ENCODE measurements around the gene DUSP1. TPM values are rescaled to one million over a fixed set of nuclear protein-coding genes. Genes with fewer than 3 reads are reported as not detected.

Gene DUSP1
- total RNA-seq, 1 donor from 2014 or later = 9.7 TPM

DNA sequence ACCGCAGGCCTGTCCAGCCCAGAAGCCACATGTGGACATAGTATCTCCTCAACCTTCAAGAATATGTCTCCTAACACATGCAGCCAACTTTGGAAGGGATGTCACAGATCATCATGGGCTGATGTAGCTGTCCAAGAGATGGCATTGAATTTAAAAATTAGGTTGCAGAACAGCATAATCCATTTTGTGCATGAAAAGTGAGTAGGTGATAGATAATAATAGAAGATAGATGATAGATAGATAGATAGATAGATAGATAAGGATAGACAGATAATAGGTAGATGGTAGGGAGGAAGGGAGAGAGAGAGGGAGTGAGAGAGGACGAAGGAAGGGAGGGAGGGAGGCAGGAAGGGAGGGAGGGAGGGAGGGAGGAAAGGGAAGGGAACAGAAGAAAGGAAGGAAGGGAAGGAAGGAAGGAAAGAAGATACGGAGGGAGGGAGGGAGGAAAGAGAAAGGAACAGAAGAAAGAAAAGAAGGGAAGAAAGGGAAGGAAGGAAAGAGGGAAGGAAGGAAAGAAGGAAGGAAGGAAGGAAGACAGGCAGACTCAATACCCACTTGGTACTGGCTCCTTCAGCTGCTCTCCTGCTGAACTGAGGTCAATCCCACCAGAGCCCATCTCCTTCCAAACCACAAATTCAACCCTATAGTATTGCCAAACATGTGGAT, 34.2 kb upstream of the DUSP1 start:
- peaks cover 14% of the 10 kb centered on the region for H3K4me1 Mint-ChIP-seq (ENCODE audit: low read depth)
- H3K27me3 Mint-ChIP-seq (ENCODE audit: low read depth) = no peaks in the 10 kb centered on the region
- H3K9me3 Mint-ChIP-seq = peaks cover 5% of the 10 kb centered on the region
- no peak for DNase-seq (ENCODE audit: low spot score)
- H3K27ac Mint-ChIP-seq = no peak overlapping the region
- H3K36me3 Mint-ChIP-seq (ENCODE audit: low read depth) = no peaks in the 10 kb centered on the region
- intact Hi-C loops (cut with micrococcal nuclease) = no loop called here
- H3K4me3 Mint-ChIP-seq (ENCODE audit: low read depth) = no peak overlapping the region

DNA sequence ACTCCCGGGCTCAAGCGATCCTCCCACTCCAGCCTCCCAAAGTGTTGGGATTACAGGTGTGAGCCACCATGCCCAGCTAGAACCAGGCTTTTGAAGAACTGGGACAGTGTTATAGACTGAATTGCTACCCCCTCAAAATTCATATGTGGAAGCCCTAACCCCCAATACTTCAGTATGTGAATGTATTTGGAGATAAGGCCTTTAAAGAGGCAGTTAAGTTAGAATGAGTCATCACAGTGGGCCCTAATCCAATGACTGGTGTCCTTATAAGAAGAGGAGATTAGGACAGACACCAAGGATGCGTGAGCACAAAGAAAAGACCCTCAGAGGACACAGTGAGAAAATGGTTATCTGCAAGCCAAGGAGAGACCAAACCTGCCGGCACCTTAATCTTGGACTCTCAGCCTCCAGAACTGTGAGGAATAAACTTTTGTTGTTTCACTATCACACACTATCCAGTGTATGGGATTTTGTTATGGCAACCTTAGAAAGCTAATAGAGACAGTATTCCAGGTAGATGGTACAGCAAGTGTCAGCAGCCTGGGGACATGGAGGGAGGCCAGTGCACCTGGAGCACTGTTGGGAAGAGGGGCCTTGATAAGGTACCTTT, 31.7 kb upstream of the DUSP1 start:
- Mint-ChIP-seq H3K4me3 (ENCODE audit: low read depth) (no peak overlapping the region), H3K27ac (no peak overlapping the region), H3K9me3 (no peaks in the 10 kb centered on the region), H3K4me1 (ENCODE audit: low read depth) (peaks cover 18% of the 10 kb centered on the region), H3K27me3 (ENCODE audit: low read depth) (no peaks in the 10 kb centered on the region), H3K36me3 (ENCODE audit: low read depth) (no peaks in the 10 kb centered on the region)
- intact Hi-C loops (cut with micrococcal nuclease) = no loop called here
- DNase-seq (ENCODE audit: low spot score) = no peak

DNA sequence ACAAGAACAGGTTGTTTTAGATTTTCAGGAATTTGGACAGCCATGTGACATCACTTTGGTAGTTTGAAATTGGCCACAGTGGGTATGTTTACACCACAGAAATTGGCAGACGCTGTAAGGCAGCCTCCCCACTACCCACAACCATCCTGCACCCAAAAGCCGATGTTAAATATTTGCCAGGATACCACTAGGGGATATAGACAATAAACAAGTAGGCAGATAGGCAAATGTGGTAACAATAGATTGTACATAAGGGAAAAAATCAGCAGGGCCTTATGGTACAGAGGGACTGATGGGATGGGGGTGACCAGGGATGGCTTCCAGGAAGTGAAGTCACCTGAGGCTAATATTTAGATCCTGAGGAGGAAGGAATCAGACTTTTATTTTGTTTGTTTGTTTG, 31.1 kb upstream of the DUSP1 start:
- peaks cover 14% of the 10 kb centered on the region for H3K4me1 Mint-ChIP-seq (ENCODE audit: low read depth)
- H3K4me3 Mint-ChIP-seq (ENCODE audit: low read depth) = no peak overlapping the region
- intact Hi-C loops (cut with micrococcal nuclease) = no loop called here
- no peak for DNase-seq (ENCODE audit: low spot score)
- no peaks in the 10 kb centered on the region for H3K36me3 Mint-ChIP-seq (ENCODE audit: low read depth)
- H3K27me3 Mint-ChIP-seq (ENCODE audit: low read depth) = no peaks in the 10 kb centered on the region
- H3K9me3 Mint-ChIP-seq = no peaks in the 10 kb centered on the region
- no peak overlapping the region for H3K27ac Mint-ChIP-seq

DNA sequence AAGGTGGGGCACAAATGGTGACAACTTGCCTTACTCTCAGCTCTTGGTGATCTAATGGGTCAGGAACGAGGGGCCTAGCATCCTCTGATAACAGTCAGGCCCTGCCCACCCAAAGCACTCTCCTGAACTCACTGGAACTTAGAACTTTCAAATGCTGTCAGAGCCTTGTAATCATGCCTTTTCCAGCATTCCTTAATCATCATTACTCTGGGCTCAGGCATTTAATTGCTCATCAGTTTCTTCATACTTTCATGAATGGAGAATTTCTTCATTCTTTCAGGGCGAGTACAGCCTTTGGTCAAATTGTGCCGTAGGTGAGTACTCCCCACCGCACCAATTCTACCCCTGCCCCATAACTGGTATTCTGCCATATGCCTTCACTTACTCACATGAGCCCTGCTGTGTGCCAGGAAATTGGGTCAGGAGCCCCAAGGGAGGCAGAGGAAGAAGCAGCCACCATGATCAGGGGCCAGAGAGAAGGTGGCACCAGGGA, 30.2 kb upstream of the DUSP1 start:
- Mint-ChIP-seq H3K4me1 (ENCODE audit: low read depth) (peaks cover 10% of the 10 kb centered on the region), H3K36me3 (ENCODE audit: low read depth) (no peaks in the 10 kb centered on the region), H3K27me3 (ENCODE audit: low read depth) (no peaks in the 10 kb centered on the region), H3K4me3 (ENCODE audit: low read depth) (no peak overlapping the region), H3K27ac (no peak overlapping the region), H3K9me3 (no peaks in the 10 kb centered on the region)
- DNase-seq (ENCODE audit: low spot score) = no peak
- intact Hi-C loops (cut with micrococcal nuclease) = no loop called here

DNA sequence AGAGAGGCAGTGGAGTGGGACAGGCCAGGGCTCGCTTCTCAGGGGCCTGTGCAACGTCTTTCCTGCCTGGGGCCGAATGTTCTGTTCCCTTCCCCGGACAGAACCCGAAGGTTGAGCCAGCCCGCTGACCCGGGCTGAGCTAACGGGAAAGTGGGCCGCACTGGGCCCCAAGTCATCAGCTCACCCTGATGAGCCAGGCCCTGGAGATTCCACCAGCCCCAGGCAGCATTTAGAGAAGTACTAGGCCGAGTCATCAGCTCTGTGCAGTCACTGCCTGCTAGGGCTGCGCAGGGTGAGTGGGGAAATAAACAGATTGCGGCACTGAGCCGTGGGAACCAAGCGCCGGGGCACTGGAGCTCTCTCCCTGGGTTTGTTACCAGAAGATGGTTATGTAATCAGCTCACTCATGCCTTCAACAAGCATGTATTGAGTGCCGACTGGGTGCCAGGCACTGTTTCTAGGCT, 29.1 kb upstream of the DUSP1 start:
- Mint-ChIP-seq H3K36me3 (ENCODE audit: low read depth) (no peaks in the 10 kb centered on the region), H3K4me1 (ENCODE audit: low read depth) (peaks cover 8% of the 10 kb centered on the region), H3K9me3 (no peaks in the 10 kb centered on the region), H3K4me3 (ENCODE audit: low read depth) (no peak overlapping the region), H3K27ac (no peak overlapping the region), H3K27me3 (ENCODE audit: low read depth) (no peaks in the 10 kb centered on the region)
- DNase-seq (ENCODE audit: low spot score) = no peak
- intact Hi-C loops (cut with micrococcal nuclease) = no loop called here

DNA sequence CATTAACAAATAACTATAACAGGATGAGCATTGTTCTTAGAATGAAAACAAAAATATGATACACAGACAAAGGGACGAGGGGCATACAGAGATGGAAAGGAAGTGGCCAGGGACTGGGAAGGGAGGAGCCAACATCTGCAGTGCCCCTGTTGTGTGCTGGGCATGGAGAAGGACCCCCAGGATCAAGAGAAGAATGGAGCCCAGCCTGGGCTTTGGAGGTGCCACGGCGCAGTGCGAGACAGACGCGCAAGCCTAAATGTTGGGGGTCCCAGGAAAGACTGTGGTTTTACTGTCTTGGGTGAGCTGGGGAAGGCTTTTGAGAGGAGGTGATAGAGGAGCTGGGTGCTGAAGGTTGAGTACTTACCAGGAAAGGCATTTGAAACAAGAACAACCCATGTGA, 28.4 kb upstream of the DUSP1 start:
- Mint-ChIP-seq H3K9me3 (no peaks in the 10 kb centered on the region), H3K4me3 (ENCODE audit: low read depth) (no peak overlapping the region), H3K4me1 (ENCODE audit: low read depth) (peaks cover 8% of the 10 kb centered on the region), H3K27me3 (ENCODE audit: low read depth) (no peaks in the 10 kb centered on the region), H3K36me3 (ENCODE audit: low read depth) (no peaks in the 10 kb centered on the region), H3K27ac (no peak overlapping the region)
- intact Hi-C loops (cut with micrococcal nuclease) = no loop called here
- no peak for DNase-seq (ENCODE audit: low spot score)

DNA sequence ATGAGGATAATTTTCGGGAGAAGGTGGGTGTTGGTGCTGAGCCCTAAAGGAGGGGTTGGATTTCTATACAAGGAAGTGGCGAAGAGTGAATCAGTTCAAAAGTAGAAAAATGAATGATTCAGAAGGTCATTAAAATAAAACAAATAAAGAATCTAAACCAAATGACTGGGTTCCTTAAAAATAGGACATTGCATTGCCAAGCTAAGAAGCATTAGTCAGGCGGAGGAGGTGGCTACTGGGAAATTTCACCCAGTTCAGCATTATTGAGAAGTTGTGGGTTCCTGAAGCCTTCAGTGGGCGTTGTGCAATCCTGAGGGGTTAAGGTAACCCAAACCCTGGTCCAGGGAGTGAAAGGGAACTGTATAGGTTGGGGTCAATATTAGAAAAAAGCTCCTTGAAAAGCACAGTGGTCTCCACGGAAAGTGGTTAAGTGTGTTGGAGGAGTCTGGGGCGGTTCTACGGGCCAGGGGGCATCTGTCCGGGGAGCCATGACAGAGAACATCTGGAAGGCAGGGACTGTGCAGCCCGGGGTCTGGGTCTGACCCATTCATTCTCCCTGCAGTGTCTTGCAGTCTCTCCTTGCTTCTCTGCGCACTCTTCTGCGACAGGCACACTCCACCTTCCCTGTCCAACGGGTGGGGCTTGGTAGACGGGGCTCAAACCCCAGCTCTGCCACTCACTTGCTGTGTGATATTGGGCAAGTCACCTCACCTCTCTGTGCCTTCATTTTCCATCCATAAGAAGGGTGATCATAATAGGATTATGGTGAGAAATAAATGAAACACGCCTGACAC, 27.6 kb upstream of the DUSP1 start:
- no peaks in the 10 kb centered on the region for H3K9me3 Mint-ChIP-seq
- no peaks in the 10 kb centered on the region for H3K27me3 Mint-ChIP-seq (ENCODE audit: low read depth)
- no peak overlapping the region for H3K4me3 Mint-ChIP-seq (ENCODE audit: low read depth)
- H3K27ac Mint-ChIP-seq = no peak overlapping the region
- DNase-seq (ENCODE audit: low spot score) = no peak
- H3K36me3 Mint-ChIP-seq (ENCODE audit: low read depth) = no peaks in the 10 kb centered on the region
- peaks cover 8% of the 10 kb centered on the region for H3K4me1 Mint-ChIP-seq (ENCODE audit: low read depth)
- intact Hi-C loops (cut with micrococcal nuclease) = loop anchor here (1.0 kb wide), 1 partner anchor 22 kb away; no protein-coding TSS in a partner anchor

DNA sequence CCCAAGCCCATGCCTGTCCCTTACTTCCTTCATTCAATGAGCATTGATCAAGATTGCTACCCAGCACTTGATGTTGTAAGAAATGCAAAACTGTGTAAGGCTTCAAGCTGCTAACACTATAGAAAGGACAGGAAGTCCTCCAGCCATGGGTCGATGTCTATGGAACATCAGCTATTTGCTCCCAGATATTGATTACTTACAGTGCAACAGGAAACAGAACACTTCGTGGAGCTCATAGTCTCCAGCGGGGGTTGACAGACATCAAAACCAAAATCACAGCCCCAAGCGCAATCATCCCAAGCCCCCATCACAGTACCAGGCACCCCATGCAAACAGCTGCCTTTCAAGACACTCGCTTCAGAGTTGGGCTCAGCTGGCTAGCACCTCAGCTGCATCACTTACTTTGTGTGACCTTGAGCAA, 26.8 kb upstream of the DUSP1 start:
- Mint-ChIP-seq H3K9me3 (no peaks in the 10 kb centered on the region), H3K4me1 (ENCODE audit: low read depth) (peaks cover 15% of the 10 kb centered on the region), H3K4me3 (ENCODE audit: low read depth) (no peak overlapping the region), H3K27ac (peak overlapping the region; percentile 19), H3K36me3 (ENCODE audit: low read depth) (no peaks in the 10 kb centered on the region), H3K27me3 (ENCODE audit: low read depth) (no peaks in the 10 kb centered on the region)
- intact Hi-C loops (cut with micrococcal nuclease) = loop anchor here (1.0 kb wide), 1 partner anchor 23 kb away; no protein-coding TSS in a partner anchor
- no peak for DNase-seq (ENCODE audit: low spot score)

DNA sequence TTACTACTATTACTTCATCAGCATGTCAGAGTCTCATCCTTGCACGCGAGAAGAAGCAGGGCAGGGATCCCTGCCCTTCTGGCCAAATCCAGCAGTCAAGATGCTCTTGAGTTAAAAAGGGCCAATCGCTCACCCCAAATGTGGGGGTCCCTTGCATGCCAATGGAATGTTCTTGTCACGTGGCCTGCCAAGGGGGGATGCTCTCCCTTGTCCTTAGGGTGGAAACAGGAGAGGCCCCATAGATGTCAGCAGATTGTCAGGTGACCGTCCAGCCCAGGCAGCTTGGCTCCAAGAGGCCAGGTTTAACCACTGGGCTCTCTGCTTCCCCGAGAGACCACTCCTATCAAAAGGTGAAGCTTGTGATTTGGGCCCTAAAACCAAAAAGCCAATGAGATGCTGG, 25.3 kb upstream of the DUSP1 start:
- intact Hi-C loops (cut with micrococcal nuclease) = no loop called here
- H3K36me3 Mint-ChIP-seq (ENCODE audit: low read depth) = no peaks in the 10 kb centered on the region
- no peak for DNase-seq (ENCODE audit: low spot score)

DNA sequence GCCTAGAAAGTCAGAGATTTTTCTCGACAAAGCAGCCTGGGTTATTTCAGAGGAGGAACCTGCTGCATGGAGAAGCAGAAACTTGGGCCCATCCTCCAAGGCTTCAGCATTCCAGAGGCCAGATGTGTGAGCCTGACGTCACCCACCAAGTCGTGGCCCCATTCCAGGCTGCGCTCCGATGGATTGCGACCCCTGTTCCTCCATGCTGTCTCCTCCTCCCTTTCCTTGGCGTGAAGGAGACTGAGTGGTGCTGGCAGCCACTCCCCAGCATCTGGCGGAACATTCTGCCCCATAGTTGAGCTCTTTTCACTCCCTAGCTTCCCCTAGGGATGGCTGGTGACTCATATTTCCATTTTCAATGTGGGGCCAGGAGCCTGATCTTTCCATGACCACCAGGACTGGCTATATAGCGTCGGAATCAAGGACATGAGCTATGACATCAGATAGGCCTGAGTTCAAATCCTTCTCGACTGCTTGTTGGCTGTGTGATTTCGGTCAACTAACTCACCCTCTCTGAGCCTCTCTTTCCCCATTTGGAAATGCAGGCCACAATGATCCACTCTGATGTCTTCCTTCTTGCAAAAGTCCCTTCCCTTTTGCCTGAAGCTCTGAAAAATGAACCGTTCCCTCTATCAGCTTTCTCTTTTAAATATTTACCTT, 24.5 kb upstream of the DUSP1 start:
- peaks cover 15% of the 10 kb centered on the region for H3K4me1 Mint-ChIP-seq (ENCODE audit: low read depth)
- no peak overlapping the region for H3K4me3 Mint-ChIP-seq (ENCODE audit: low read depth)
- no peaks in the 10 kb centered on the region for H3K27me3 Mint-ChIP-seq (ENCODE audit: low read depth)
- no peak overlapping the region for H3K27ac Mint-ChIP-seq
- no peaks in the 10 kb centered on the region for H3K9me3 Mint-ChIP-seq
- intact Hi-C loops (cut with micrococcal nuclease) = no loop called here
- no peak for DNase-seq (ENCODE audit: low spot score)
- no peaks in the 10 kb centered on the region for H3K36me3 Mint-ChIP-seq (ENCODE audit: low read depth)

More for the DNA sequence above, 25.3 kb upstream of the DUSP1 start:
- H3K9me3 Mint-ChIP-seq = no peaks in the 10 kb centered on the region
- H3K4me1 Mint-ChIP-seq (ENCODE audit: low read depth) = peaks cover 15% of the 10 kb centered on the region
- no peaks in the 10 kb centered on the region for H3K27me3 Mint-ChIP-seq (ENCODE audit: low read depth)
- no peak overlapping the region for H3K4me3 Mint-ChIP-seq (ENCODE audit: low read depth)
- no peak overlapping the region for H3K27ac Mint-ChIP-seq

DNA sequence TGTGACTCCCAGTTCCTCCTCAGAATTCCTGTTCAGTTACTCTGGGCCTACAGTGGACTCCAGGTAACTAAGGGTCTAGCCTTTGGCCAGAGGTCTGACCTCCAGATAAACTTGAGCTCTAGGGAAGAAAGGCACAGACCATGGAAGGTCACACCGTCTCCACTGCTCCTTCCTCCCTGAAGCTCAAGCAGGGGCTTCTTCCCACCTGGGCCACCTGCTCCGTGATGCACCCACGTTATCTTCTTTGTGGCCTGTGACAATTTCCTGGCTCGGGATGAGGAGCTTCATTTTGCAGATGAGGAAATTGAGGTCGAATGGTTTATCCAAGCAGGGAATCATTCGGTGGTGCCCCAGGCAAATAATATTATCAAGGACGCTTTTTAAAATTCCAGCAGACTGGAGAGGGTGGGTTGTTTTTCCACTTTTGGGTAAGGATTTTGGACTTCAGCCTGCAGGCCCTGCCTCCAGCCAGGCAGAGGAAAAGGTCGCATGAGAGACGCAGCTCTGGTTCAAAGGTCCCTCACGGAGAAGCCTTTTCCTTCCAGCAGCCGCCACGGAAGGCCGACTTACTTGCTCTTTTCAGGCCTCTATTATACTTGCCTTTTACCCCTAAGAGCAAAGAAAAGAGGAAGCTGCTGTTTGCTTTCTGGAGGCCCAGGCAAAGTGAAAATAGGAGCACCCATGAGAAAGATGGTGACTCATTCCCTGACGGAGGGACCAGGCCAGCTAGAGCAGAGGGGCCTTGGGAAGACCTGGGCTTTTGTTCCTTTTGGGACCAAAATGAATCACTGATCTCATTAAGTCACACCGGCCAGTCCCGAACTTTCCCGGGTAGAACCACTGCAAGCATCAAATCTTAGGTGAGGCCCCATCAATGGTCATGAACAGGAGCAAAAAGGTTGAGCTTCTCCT, 22.8 kb upstream of the DUSP1 start:
- Mint-ChIP-seq H3K27ac (no peak overlapping the region), H3K9me3 (no peaks in the 10 kb centered on the region), H3K27me3 (ENCODE audit: low read depth) (no peaks in the 10 kb centered on the region), H3K4me3 (ENCODE audit: low read depth) (no peak overlapping the region), H3K4me1 (ENCODE audit: low read depth) (peaks cover 15% of the 10 kb centered on the region), H3K36me3 (ENCODE audit: low read depth) (no peaks in the 10 kb centered on the region)
- intact Hi-C loops (cut with micrococcal nuclease) = no loop called here
- no peak for DNase-seq (ENCODE audit: low spot score)
